OCI-LY1 (cell line): ENCODE results near the gene PRSS50.

ENCODE experiments used
- EZH2 ChIP-seq: fragments of 200-600 bp; sonication (generic), shearing (Covaris generic); IDR thresholded peaks from 2 replicates; pipeline ENCODE4 v1.8.0; 2017; ENCODE audit warnings: borderline replicate concordance, mixed run types, mild to moderate bottlenecking, antibody characterized with exemption, low read length, moderate library complexity, mixed read lengths
- TF ChIP-seq, protein P1 (sequence below): fragments of 200-600 bp; sonication (generic), shearing (Covaris generic); IDR thresholded peaks from 2 replicates; pipeline ENCODE4 v1.5.1; 2017; ENCODE audit warnings: mild to moderate bottlenecking, antibody characterized with exemption, low read length, moderate library complexity, mixed read lengths

DNA sequence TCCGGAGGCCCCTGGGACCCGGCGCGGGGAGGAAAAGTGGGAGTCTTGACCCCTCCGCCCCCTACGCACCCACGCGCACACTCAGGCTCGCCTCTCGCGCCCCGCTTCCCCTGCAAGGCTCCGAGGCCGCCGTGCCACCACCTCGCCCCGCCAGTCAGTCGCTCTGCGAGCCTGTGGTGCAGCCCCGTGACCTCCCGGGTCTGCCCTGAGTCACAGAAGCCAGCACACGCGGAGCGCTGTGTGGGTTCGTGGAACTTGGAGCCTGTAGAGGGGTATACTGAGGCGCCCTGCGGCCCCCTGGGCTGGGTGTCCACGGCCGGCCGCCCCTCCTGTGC is 23.8 kb downstream of the PRSS50 start:
- TF ChIP-seq, protein P1, sequence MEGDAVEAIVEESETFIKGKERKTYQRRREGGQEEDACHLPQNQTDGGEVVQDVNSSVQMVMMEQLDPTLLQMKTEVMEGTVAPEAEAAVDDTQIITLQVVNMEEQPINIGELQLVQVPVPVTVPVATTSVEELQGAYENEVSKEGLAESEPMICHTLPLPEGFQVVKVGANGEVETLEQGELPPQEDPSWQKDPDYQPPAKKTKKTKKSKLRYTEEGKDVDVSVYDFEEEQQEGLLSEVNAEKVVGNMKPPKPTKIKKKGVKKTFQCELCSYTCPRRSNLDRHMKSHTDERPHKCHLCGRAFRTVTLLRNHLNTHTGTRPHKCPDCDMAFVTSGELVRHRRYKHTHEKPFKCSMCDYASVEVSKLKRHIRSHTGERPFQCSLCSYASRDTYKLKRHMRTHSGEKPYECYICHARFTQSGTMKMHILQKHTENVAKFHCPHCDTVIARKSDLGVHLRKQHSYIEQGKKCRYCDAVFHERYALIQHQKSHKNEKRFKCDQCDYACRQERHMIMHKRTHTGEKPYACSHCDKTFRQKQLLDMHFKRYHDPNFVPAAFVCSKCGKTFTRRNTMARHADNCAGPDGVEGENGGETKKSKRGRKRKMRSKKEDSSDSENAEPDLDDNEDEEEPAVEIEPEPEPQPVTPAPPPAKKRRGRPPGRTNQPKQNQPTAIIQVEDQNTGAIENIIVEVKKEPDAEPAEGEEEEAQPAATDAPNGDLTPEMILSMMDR: no peak
- no peak for TF ChIP-seq EZH2
